GM21423 (cell line): ENCODE results near the gene TYW1B.
"Not testable (repeated sequence)": the region's sequence is repeated elsewhere in the genome, so short reads cannot be mapped to it uniquely, and the experiment has no call there.

ENCODE experiments used
- ATAC-seq: cut with Tn5 transposase; IDR thresholded peaks from one replicate; pipeline ENCODE4 v1.9.1; 2021; ENCODE audit warnings: mild to moderate bottlenecking, moderate library complexity; ENCODE audit not compliant: unreplicated experiment

TYW1B gene

DNA sequence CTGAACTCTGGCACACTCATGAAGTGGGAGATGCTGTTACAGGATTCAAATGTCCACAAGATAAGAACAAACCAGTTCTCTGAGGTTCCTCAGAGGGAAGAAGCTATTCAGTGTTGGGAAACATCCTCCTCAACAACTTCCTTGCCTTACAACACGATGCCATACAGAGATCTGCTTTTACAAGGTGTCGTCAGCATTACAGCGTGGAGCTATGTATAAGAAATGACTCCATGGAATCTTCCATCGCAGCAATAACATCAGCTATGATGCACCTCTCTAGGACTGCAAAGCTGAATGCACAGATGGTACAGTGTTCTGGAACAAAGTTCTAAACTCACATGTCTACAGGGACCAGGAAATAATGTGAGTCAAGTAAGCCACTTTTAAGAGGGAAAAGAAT is 122.3 kb downstream of the TYW1B start:
- ATAC-seq, result not testable (repeated sequence)

GRCh38 chr7:72704894-72705293 is 123.1 kb downstream of the TYW1B start:
- no peak for ATAC-seq

DNA sequence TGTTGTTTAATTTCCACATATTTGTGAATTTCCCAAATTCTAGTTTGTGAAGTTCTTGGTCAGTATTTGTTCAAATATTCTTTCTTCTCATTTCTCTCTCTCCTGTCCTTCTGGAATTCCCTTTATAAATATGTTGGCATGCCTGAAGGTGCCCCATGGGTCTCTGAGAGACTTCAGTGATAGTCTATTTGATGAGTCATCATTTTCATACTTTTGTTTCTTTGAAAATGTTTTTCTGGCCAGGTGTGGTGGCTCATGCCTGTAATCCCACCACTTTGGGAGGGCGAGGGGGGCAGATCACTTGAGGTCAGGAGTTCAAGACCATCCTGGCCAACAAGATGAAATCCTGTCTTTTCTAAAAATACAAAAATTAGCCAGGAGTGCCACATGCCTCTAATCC is 127.5 kb downstream of the TYW1B start:
- not testable (repeated sequence) for ATAC-seq

- ATAC-seq, result not testable (repeated sequence)
Observed at GRCh38 chr7:72697066-72697465, 130.9 kb downstream of the TYW1B start.

- not testable (repeated sequence) for ATAC-seq
Observed at GRCh38 chr7:72696643-72697042, 131.4 kb downstream of the TYW1B start.

GRCh38 chr7:72695482-72695881 is 132.5 kb downstream of the TYW1B start:
- not testable (repeated sequence) for ATAC-seq

GRCh38 chr7:72691442-72691841 is 136.6 kb downstream of the TYW1B start:
- ATAC-seq, result not testable (repeated sequence)

- not testable (repeated sequence) for ATAC-seq
Observed at GRCh38 chr7:72690177-72690576, 137.8 kb downstream of the TYW1B start.

DNA sequence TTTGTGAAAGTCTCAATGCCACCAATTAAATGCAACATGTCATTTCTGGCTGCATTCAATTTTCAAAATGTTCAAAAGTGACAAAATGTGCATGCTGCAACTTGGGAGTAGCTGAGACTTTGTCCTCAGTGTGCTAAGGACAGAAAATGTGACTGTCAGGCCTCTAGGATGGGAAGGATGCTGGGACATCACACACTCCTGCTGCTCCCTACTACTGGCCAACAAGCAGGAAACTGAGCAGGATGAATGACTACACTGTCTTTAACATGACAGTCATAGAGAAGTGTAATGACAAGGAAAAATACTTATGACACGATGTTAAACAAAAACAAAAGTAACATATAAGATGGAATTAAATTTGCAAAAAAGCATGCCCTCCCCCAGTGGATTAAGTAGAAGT is 138.7 kb downstream of the TYW1B start:
- not testable (repeated sequence) for ATAC-seq

- not testable (repeated sequence) for ATAC-seq
Observed at GRCh38 chr7:72681211-72681610, 146.8 kb downstream of the TYW1B start.

DNA sequence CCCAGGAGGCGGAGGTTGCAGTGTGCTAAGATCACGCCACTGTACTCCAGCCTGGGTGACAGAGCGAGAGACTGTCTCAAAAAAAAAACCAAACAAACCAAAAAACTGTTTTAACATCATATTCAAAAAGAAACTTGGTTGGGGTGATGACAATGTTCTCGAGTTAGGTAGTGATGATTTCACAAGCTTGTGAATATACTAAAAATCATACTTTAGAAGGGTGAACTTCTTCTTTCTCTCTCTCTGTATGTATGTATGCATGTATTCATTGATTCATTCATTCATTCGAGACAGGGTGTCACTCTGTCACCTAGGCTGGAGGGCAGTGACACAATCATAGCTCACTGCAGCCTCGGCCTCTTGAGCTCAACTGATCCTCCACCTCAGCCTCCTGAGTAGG is 151.1 kb downstream of the TYW1B start:
- ATAC-seq, result not testable (repeated sequence)

GRCh38 chr7:72676086-72676690 is 151.8 kb downstream of the TYW1B start:
- not testable (repeated sequence) for ATAC-seq

DNA sequence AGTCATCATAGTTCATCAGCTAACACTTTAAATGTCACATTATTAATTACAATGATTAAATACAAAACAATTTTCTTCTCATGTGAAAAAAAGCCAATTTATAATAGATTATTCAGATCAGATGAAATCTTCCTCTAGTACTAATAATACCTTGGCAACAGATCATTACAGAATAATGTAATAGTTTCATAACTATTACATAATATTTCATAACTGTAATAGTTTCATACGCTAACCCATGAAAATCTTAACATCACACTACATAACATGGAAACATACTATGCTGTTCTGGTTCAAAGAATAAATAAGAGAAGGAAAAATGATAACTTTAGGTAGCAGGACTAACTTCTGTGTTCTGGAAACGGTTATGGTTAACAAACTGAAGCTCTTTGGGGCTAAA is 152.3 kb downstream of the TYW1B start:
- not testable (repeated sequence) for ATAC-seq

- no peak for ATAC-seq
Observed at GRCh38 chr7:72674394-72674793, 153.6 kb downstream of the TYW1B start.

- not testable (repeated sequence) for ATAC-seq
Observed at GRCh38 chr7:72670850-72671249, 157.2 kb downstream of the TYW1B start.

DNA sequence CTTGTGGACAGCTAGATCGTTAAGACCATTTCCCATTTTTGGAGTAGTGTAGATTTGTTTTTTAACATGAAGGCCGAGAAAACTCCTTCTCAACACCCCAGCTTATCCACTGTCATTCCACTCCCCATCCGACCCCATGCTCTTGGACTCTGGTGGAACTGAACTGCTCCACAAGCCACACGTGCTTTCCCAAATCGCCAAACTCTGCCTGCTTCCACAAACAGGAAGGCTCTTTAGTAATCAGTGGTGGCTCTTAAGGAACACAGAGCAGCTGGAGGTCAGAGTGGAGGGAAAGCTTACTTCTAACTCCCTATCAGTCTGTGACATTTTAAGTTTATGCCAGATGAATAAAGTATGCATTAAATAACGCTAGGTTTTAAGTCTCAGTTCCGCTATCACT is 159.6 kb downstream of the TYW1B start:
- not testable (repeated sequence) for ATAC-seq

DNA sequence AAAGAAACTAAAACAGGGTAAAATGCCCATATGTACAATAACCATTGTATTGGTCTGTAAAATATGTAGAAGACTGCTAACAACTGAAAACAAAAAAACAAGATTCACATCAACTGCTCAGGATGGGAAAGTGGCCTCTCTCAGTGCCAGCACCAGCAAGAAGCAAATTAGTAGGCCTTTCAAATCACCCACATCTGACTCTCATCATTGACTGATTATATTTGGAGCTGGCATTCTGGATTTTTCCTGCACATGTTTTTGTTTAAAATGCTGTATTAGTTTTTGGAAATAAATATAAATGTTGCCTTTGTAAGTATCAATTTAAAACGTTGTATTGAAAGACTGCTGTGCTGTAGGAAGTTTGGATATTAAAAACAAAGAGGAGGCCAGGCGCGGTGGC is 161.0 kb downstream of the TYW1B start:
- not testable (repeated sequence) for ATAC-seq

DNA sequence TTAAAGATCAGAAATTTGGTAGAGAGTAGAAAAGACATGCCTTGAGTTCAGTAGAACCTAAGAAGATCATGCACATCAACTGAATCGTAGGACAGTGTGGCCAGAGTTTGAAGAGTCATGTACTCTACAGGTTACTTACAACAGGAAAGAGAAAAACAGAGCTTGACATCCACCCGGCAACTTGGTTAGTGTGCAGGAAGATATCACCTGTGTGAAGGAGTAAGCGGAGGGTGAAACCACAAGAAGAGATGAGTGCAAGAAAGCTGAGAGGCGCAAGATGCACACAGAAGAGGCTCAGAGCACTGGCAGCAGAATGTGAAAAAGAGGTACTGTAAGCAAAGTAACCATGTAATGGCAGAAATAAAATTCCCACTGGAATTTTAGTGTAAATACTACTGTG is 179.4 kb downstream of the TYW1B start:
- ATAC-seq, result not testable (repeated sequence)

DNA sequence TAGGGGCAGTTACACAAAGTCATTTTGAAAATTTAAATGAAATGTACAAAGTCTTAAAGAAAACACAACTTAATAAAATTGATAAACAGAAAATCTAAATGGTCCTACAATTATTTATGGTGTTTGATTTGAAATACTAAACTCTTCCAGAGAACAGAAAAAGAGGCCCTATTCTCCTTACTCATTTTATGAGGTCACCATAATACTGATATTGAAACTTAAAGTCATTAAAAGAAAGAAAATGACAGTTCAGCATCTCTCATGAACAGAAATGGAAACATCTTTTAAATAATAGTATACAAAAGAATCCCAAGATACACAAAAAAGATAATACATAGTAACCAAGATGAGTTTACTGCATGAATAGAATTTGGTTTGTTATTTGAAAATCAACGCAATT is 184.3 kb downstream of the TYW1B start:
- ATAC-seq, result not testable (repeated sequence)

DNA sequence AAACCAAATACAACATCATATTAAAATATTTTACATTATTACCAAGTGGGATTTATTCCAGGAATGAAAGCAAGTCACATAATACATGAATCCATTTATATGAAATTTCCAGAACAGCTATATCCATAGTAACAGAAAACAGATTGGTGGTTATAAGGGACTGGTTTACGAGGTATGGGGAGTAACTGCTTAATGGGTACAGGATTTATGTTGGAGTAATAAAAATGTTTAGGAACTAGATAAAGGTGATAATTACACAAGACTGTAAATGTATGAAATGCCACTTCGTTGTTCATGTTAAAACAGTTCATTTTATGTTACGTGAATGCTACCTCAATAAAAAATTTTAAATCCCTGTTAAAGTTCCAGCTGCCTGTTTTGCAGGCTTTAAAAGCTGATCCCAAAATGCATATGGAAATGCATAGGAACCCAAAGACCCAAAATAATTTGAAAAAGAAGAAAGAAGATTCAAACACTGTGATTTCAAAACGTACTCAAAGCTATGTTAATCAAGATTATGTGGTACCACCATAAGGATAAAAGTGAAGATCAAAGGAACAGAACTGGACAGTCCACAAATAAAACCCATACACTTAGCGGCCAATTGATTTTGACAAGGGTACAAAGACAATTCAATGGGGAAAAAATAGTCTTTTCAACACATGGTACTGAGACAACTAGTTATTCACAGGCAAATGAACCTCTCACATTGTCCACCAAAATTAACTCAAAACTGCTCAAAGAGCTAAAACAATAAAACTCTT is 186.3 kb downstream of the TYW1B start:
- not testable (repeated sequence) for ATAC-seq

DNA sequence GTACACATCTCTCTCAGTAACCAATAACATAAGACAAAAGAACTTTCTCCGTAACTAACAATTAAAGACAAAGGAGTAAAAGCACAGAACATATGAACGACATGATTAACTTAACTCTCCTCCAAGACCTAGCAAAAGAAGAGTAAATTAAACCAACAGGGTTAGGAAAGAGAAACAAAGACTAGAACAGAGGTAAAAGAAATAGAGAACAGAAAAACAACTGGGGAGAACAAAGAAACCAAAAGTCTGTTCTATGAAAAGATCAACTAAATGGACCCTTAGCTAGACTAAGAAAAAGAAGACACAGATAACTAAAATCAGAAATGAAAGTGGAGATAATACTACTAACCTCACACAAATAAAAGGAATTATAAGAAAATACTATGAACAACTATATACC is 187.3 kb downstream of the TYW1B start:
- ATAC-seq, result not testable (repeated sequence)

GRCh38 chr7:72635273-72635908 is 192.6 kb downstream of the TYW1B start:
- ATAC-seq, result not testable (repeated sequence)
